Spleen (tissue), 7 donors: Measurements from ENCODE around the gene LCE7A.

ENCODE experiments used
- POLR2A ChIP-seq, 3 donors: fragments of 450-650 bp; IDR thresholded peaks; one replicate each; pipeline ENCODE4 v1.5.1; 2017; ENCODE audit warnings: antibody characterized with exemption in 3 of 3, mild to moderate bottlenecking in 1 of 3
- POLR2AphosphoS5 ChIP-seq, 3 donors: sonication (generic); formaldehyde crosslinking; IDR thresholded peaks; one replicate each; pipeline ENCODE4 v1.5.1; 2017; ENCODE audit warnings: antibody characterized with exemption in 3 of 3
- TF ChIP-seq, protein P1 (sequence below), 11 experiments: fragments of 200-600 bp in 7 of 11; fragments of 450-650 bp in 4 of 11; sonication (generic) in 4 of 11; IDR thresholded peaks in 8 of 11; conservative IDR thresholded peaks in 3 of 11; 1 replicate in 7 of 11; 2 replicates in 4 of 11; pipeline versions ENCODE4 v1.4.0 to v1.8.0; 2016 to 2021; ENCODE audit warnings: antibody characterized with exemption in 11 of 11, inconsistent platforms in 4 of 11, mild to moderate bottlenecking in 1 of 11
- donor health status: DM: no; HTN: no; CAD: no; lungs with moderate emphysema.
- donor health status: DM: no; HTN: no; CAD: no.
- donor health status: DM: no; HTN: no; CAD: no.

DNA sequence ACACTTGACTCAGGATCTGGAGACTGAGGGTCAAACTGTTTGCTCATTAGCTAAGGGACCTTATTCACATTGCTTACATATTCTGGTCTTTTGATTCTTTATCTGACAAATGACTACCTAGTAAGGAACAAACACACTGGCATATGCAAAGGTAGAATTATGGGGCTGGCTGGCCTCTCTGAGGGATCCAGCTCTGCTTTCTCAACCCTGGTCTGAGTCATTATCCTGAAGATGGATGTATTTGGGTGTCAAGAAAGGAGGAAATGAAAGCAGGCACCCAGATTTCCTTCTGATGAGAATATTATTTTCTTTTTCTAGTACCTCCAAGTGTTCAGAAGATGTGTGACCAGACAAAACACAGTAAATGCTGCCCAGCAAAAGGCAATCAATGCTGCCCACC, 24.3 kb downstream of the LCE7A start:
- TF ChIP-seq, protein P1, sequence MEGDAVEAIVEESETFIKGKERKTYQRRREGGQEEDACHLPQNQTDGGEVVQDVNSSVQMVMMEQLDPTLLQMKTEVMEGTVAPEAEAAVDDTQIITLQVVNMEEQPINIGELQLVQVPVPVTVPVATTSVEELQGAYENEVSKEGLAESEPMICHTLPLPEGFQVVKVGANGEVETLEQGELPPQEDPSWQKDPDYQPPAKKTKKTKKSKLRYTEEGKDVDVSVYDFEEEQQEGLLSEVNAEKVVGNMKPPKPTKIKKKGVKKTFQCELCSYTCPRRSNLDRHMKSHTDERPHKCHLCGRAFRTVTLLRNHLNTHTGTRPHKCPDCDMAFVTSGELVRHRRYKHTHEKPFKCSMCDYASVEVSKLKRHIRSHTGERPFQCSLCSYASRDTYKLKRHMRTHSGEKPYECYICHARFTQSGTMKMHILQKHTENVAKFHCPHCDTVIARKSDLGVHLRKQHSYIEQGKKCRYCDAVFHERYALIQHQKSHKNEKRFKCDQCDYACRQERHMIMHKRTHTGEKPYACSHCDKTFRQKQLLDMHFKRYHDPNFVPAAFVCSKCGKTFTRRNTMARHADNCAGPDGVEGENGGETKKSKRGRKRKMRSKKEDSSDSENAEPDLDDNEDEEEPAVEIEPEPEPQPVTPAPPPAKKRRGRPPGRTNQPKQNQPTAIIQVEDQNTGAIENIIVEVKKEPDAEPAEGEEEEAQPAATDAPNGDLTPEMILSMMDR (IDR thresholded peaks at IDR 0.05 in 8 of 11, conservative IDR thresholded peaks at IDR 0.05 in 3 of 11) = no peak
- TF ChIP-seq POLR2A (IDR thresholded peaks at IDR 0.05) (no peak), POLR2AphosphoS5 (IDR thresholded peaks at IDR 0.05) (no peak)
